HepG2 (cell line): ENCODE data around the gene RHD. TPM values are rescaled to one million over a fixed set of nuclear protein-coding genes. Genes with fewer than 3 reads are reported as not detected.

Experiments used
- ASH2L ChIP-seq: fragments of 300-600, 200-600 bp; sonication (generic); IDR thresholded peaks from 2 replicates; pipeline ENCODE4 v1.7.0; 2017; ENCODE audit warnings: low read depth, mild to moderate bottlenecking, moderate library complexity, mixed read lengths, low read length; ENCODE audit not compliant: insufficient read length
- ATF1 ChIP-seq: IDR thresholded peaks from 2 replicates; pipeline ENCODE4 v1.6.1; 2016; ENCODE audit warnings: mild to moderate bottlenecking, control low read depth
- ATF2 ChIP-seq: sonication (generic); formaldehyde crosslinking; IDR thresholded peaks from 2 replicates; pipeline ENCODE4 v1.4.0; 2020; ENCODE audit warnings: missing genetic modification reagents
- BRD4 ChIP-seq: sonication (generic); formaldehyde crosslinking; IDR thresholded peaks from 2 replicates; pipeline ENCODE4 v1.4.0; 2020; ENCODE audit warnings: missing genetic modification reagents
- CC2D1A ChIP-seq: sonication (generic); formaldehyde crosslinking; IDR thresholded peaks from 2 replicates; pipeline ENCODE4 v1.8.1; 2023; ENCODE audit warnings: mild to moderate bottlenecking, missing genetic modification reagents
- ELF4 ChIP-seq: sonication (generic); formaldehyde crosslinking; IDR thresholded peaks from 2 replicates; pipeline ENCODE4 v1.5.0; 2020; ENCODE audit warnings: missing genetic modification reagents, mild to moderate bottlenecking, moderate library complexity, borderline replicate concordance
- FOXA3 ChIP-seq: IDR thresholded peaks from 2 replicates; pipeline ENCODE4 v1.6.1; 2016; ENCODE audit warnings: missing genetic modification reagents, missing compliant biosample characterization
- MAX ChIP-seq: IDR thresholded peaks from 2 replicates; pipeline ENCODE4 v1.6.1; 2012; ENCODE audit warnings: inconsistent platforms
- NCOR1 ChIP-seq: fragments of 200-600 bp; sonication (generic); IDR thresholded peaks from 2 replicates; pipeline ENCODE4 v1.7.0; 2017; ENCODE audit warnings: antibody characterized with exemption, low read length, borderline replicate concordance
- NFKBIZ ChIP-seq: IDR thresholded peaks from 2 replicates; pipeline ENCODE4 v1.6.1; 2018; ENCODE audit warnings: missing genetic modification reagents, missing compliant biosample characterization
- NKX3-1 ChIP-seq: sonication (generic); formaldehyde crosslinking; IDR thresholded peaks from 2 replicates; pipeline ENCODE4 v1.5.0; 2020; ENCODE audit warnings: missing genetic modification reagents
- NR1H2 ChIP-seq: sonication (generic); formaldehyde crosslinking; IDR thresholded peaks from 2 replicates; pipeline ENCODE4 v1.8.1; 2022; ENCODE audit warnings: low read depth, missing genetic modification reagents, borderline replicate concordance
- PAWR ChIP-seq: sonication (generic); formaldehyde crosslinking; IDR thresholded peaks from 2 replicates; pipeline ENCODE4 v1.4.0; 2020; ENCODE audit warnings: missing genetic modification reagents, mild to moderate bottlenecking, borderline replicate concordance
- PHF20 ChIP-seq: sonication (generic); formaldehyde crosslinking; IDR thresholded peaks from 2 replicates; pipeline ENCODE4 v1.5.0; 2020; ENCODE audit warnings: mild to moderate bottlenecking, missing genetic modification reagents
- PHF5A ChIP-seq: IDR thresholded peaks from one replicate; pipeline ENCODE4 v1.6.1; 2018; ENCODE audit warnings: low read depth, missing genetic modification reagents; ENCODE audit not compliant: unreplicated experiment
- RAD51 ChIP-seq: fragments of 450-650 bp; IDR thresholded peaks from 2 replicates; pipeline ENCODE4 v1.6.1; 2016; ENCODE audit warnings: borderline replicate concordance
- SIX1 ChIP-seq: sonication (generic); formaldehyde crosslinking; IDR thresholded peaks from 2 replicates; pipeline ENCODE4 v1.4.0; 2020; ENCODE audit warnings: missing genetic modification reagents, borderline replicate concordance
- ZNF260 ChIP-seq: sonication (generic); formaldehyde crosslinking; IDR thresholded peaks from 2 replicates; pipeline ENCODE4 v1.4.0; 2020; ENCODE audit warnings: missing genetic modification reagents, low read depth, mild to moderate bottlenecking, borderline replicate concordance
- ZNF451 ChIP-seq: sonication (generic); formaldehyde crosslinking; IDR thresholded peaks from 2 replicates; pipeline ENCODE4 v1.5.0; 2020; ENCODE audit warnings: mild to moderate bottlenecking, missing genetic modification reagents
- ZNF558 ChIP-seq: sonication (generic); formaldehyde crosslinking; IDR thresholded peaks from 2 replicates; pipeline ENCODE4 v1.9.0; 2022; ENCODE audit warnings: mild to moderate bottlenecking, missing genetic modification reagents, borderline replicate concordance
- ZNF678 ChIP-seq: sonication (generic); formaldehyde crosslinking; IDR thresholded peaks from 2 replicates; pipeline ENCODE4 v1.4.0; 2020; ENCODE audit warnings: mild to moderate bottlenecking, missing genetic modification reagents
- ZNF766 ChIP-seq: sonication (generic); formaldehyde crosslinking; IDR thresholded peaks from 2 replicates; pipeline ENCODE4 v1.5.0; 2020; ENCODE audit warnings: missing genetic modification reagents, borderline replicate concordance
- ZNF768 ChIP-seq: sonication (generic); formaldehyde crosslinking; IDR thresholded peaks from 2 replicates; pipeline ENCODE4 v1.4.0; 2020; ENCODE audit warnings: missing genetic modification reagents
- ZNF782 ChIP-seq: sonication (generic); formaldehyde crosslinking; IDR thresholded peaks from 2 replicates; pipeline ENCODE4 v1.4.0; 2020; ENCODE audit warnings: missing genetic modification reagents, mild to moderate bottlenecking, borderline replicate concordance
- ZSCAN25 ChIP-seq: sonication (generic); formaldehyde crosslinking; IDR thresholded peaks from 2 replicates; pipeline ENCODE4 v1.8.0; 2022; ENCODE audit warnings: mild to moderate bottlenecking, missing genetic modification reagents
- polyA plus RNA-seq, 8 experiments: library from polyadenylated mRNA; depleted of rRNA in 3 of 8; stranded (reverse) in 7 of 8; unstranded in 1 of 8; fragments of >200 nt; fragmentation: Illumina TruSeq in 4 of 8; extraction: Trizol in 4 of 8; gene quantifications; 2 replicates each; pipeline versions ENCODE4 v1.2.1 to v1.2.3, GENCODE V29; 2011 to 2016; ENCODE audit warnings: low read depth in 4 of 8, missing spikeins in 1 of 8, mixed read lengths in 1 of 8; ENCODE audit not compliant: insufficient read depth in 1 of 8
- total RNA-seq, 5 experiments: library from RNA; depleted of rRNA; stranded (reverse); fragments of >200 nt; fragmentation: Illumina TruSeq; extraction: Trizol; gene quantifications; 2 replicates each; pipeline ENCODE4 v1.2.3, GENCODE V29; 2016; ENCODE audit warnings: low read depth in 1 of 5

The RHD gene
- total and polyA plus RNA-seq, 2 of the 13 experiments (the other 11 are each of a cell fraction or from before 2014, with no cell fraction given): not detected

- TF ChIP-seq ZNF768 (no peak), ZNF678 (0 out of 2 replicates have a peak, but pooled peaks have one; percentile 21), NFKBIZ (CRISPR knock-in tag) (peak; percentile 63; the same call in 1 of the 2 replicates), ASH2L (peak; percentile 91), FOXA3 (peak; percentile 49), ZNF782 (CRISPR knock-in tag) (peak; percentile 70; the same call in 1 of the 2 replicates), MAX (peak; percentile 81), PAWR (CRISPR knock-in tag) (no peak), PHF20 (peak; percentile 71), ZNF558 (CRISPR knock-in tag) (peak; percentile 92; the same call in 1 of the 2 replicates), RAD51 (no peak), BRD4 (CRISPR knock-in tag) (no peak; the same call in 1 of the 2 replicates), NCOR1 (no peak), ZSCAN25 (peak; percentile 72), ZNF766 (CRISPR knock-in tag) (peak; percentile 79; the same call in 1 of the 2 replicates), ELF4 (CRISPR knock-in tag) (no peak; the same call in 1 of the 2 replicates), SIX1 (CRISPR knock-in tag) (peak; percentile 12; the same call in 1 of the 2 replicates), ATF1 (peak; percentile 31; the same call in 1 of the 2 replicates), ZNF260 (CRISPR knock-in tag) (no peak), NKX3-1 (0 out of 2 replicates have a peak, but pooled peaks have one; percentile 16), CC2D1A (CRISPR knock-in tag) (no peak), ATF2 (peak; percentile 63; the same call in 1 of the 2 replicates), PHF5A (CRISPR knock-in tag) (peak; percentile 40), ZNF451 (CRISPR knock-in tag) (no peak; the same call in none of the 2 replicates), NR1H2 (CRISPR knock-in tag) (no peak)
Observed at GRCh38 chr1:25247024-25247828, 25.1 kb upstream of the RHD start, which contains the start of gene RSRP1 (continued).
